GM18951 (cell line): ENCODE data around the gene GORASP1.

Source experiments
- POLR2A ChIP-seq: IDR thresholded peaks from 4 replicates; pipeline ENCODE4 v1.6.1; 2011; ENCODE audit warnings: mild to moderate bottlenecking; ENCODE audit not compliant: insufficient read length, insufficient read depth; ENCODE audit errors: extremely low read depth
- in situ Hi-C: fragments of 300-500 bp; cut with MboI; formaldehyde crosslinking; loops from one replicate; pipeline ENCODE4 v1.12.0; 2022; ENCODE audit warnings: low sequenced_read_pairs, mixed read lengths, inconsistent platforms; ENCODE audit not compliant: unreplicated experiment

GORASP1 gene

DNA sequence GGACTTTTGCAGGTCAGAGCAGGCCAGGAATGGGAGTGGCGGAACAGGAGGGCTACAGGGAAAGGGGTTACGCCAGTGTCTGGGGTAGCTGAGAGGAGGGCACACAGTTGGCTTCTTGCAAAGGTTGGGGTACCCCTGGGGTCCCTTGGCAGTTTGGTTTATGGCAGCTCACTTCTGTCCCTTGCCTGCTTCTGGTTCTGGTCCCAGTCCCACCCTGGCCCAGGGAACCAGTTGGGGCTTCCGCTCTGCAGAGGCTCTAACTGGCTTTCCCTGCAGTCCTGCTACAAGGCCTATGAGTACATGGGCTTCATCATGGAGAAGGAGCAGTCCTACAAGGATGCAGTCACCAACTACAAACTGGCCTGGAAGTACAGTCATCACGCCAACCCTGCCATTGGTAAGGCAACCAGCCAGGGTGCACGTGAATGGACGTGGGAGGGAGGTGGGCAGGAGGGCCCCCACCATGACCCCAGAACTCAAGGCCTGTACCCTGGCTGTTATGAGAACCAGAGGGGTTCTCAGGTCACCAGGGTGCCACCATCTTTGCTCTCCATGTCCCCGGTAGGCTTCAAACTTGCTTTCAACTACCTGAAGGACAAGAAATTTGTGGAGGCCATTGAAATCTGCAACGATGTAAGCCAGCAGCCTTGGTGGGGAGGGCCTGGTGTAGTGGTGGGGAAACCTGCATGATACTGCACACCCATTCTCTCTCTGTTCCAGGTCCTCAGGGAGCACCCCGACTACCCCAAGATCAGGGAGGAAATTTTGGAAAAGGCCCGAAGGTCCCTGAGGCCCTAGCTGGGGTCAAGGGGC is 30.8 kb upstream of the GORASP1 start:
- no peak for TF ChIP-seq POLR2A
- in situ Hi-C loops = no loop called here

DNA sequence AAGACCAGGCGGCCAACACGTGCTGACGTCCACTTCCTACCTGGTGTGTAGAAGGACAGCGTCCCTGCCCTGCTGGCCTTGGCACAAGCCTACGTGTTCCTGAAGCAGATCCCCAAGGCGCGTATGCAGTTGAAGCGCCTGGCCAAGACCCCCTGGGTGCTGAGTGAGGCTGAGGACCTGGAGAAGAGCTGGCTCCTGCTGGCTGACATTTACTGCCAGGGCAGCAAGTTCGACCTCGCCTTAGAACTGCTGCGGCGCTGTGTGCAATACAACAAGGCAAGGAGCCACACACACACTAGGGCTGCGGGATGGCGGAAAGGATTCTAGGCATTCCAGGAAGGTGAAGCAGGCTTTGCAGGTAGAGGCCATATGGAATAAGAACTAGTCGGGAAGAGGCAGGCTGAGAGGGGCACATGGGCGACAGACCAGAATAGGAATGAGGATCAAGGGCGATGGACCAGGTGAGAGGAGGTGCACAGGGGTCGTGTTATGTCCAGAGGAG is 30.1 kb upstream of the GORASP1 start:
- no peak for TF ChIP-seq POLR2A

DNA sequence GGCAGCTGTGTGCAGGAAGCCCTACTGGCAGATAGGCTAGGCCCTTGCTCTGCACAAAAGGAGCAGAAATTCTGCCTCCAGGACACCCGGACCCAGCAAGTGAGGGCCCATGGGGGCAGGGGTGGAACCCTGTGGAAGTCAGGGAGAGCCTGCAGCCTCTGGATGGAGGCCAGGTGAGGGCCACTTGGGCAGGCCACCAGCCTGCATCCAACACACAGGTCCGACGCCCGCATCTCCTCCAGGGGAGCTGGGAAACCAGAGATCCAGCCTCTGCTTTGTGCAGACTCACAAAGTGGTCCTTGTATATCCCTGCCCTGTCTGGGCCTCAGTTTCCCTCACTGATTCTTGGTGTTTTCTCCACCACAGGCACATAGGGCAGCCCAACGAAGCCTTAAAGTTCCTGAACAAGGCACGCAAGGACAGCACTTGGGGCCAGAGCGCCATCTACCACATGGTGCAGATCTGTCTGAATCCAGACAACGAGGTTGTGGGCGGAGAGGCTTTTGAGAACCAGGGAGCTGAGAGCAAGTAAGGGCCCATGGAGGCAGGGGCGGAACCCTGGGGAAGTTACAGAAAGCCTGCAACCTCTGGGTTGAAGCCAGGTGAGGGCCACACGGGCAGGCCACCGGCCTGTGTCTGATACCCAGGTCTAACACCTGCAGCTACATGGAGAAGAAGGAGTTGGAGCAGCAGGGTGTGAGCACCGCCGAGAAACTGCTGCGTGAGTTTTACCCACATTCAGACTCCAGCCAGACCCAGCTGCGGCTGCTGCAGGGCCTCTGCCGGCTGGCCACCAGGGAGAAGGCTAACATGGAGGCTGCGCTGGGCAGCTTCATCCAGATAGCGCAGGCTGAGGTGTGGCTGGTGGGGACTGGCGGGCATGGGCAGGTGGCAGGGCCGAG is 29.4 kb upstream of the GORASP1 start:
- no peak for TF ChIP-seq POLR2A
- in situ Hi-C loops = no loop called here

More for the DNA sequence above, 30.1 kb upstream of the GORASP1 start:
- in situ Hi-C loops = no loop called here

DNA sequence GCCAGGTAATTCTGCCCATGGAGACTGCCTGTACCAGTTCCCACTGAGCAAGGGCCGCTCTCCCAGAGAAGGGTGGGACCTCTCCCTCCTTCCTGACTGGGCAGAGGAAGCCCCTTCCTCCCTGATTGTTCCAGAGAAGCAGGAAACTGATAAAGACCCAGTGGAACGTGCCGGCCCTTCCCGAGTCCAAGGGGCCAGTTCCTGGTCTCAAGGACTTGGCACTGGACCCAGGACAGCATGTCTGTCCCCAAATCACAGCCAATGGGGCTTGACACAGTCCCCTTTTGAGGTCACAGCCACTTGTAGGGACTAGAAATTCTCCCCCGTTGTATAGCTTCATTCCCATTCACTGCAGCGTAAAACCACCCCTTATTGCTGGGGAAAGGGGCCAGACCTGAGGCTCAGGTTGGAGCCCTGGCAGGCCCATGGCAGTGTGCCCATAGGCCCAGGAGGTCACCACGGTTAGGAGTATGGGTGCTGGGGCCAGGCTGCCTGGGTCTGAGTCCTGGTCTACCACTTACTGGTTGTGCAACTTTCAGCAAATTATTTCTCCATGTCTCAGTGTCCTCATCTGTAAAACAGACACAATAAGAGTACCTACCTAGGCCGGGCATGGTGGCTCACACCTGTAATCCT is 27.9 kb upstream of the GORASP1 start:
- in situ Hi-C loops = no loop called here
- TF ChIP-seq POLR2A = no peak

DNA sequence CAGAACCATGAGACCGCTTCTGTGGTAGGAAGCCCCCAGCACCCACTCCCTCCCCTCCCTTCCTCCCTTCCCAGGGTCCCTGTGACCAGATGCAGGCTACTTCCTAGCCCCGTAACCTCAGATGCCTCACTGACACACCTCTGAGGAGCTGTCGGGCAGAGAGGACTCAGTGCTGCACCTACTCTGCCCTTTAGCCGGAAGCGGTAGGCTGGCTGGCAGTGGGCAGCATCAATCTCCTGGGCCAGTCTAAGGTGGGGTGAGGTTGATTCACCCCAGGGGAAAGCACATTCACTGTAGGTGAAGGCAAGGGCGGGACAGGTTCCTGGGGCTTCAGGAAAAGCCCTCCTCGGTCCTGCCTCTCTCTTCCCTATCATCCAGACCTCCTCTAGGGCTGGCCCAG is 26.9 kb upstream of the GORASP1 start:
- TF ChIP-seq POLR2A = no peak
- in situ Hi-C loops = no loop called here

DNA sequence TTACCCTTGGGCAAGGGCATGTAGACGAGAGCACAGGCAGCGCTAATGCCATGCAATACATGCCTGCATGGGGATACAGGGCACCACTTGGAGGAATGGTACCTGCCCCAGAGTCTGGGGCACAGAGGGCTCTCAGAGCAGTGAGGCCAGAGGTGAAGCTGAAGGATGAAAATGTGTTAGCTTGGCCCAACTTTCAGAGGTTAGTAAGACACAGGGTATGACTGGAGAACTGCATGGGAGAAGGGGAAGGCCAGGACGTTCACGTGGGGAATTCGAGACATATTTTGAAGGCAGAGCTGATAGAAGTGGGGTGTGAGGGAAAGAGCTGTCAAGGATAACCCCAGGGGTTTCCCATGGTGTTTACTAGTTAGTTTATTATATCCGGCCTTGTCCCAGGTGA is 26.4 kb upstream of the GORASP1 start:
- no peak for TF ChIP-seq POLR2A
- in situ Hi-C loops = no loop called here

DNA sequence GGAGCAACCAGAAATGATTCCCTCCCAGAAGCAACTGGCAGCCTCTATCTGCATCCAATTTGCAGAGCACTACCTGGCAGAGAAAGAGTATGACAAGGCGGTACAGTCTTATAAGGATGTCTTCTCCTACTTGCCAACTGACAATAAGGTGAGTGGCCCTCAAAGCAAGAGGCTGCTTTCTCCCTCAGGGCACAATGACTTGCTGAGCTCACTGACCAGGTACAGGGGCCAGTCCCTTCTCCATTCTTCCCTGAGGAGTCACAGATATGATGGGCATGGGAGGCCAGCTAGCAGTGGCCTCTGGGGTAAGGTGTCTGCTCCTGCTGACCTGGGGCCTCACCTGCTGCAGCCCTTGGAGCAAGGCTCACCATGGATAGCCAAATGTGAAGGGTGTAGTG is 25.7 kb upstream of the GORASP1 start:
- in situ Hi-C loops = no loop called here
- no peak for TF ChIP-seq POLR2A

DNA sequence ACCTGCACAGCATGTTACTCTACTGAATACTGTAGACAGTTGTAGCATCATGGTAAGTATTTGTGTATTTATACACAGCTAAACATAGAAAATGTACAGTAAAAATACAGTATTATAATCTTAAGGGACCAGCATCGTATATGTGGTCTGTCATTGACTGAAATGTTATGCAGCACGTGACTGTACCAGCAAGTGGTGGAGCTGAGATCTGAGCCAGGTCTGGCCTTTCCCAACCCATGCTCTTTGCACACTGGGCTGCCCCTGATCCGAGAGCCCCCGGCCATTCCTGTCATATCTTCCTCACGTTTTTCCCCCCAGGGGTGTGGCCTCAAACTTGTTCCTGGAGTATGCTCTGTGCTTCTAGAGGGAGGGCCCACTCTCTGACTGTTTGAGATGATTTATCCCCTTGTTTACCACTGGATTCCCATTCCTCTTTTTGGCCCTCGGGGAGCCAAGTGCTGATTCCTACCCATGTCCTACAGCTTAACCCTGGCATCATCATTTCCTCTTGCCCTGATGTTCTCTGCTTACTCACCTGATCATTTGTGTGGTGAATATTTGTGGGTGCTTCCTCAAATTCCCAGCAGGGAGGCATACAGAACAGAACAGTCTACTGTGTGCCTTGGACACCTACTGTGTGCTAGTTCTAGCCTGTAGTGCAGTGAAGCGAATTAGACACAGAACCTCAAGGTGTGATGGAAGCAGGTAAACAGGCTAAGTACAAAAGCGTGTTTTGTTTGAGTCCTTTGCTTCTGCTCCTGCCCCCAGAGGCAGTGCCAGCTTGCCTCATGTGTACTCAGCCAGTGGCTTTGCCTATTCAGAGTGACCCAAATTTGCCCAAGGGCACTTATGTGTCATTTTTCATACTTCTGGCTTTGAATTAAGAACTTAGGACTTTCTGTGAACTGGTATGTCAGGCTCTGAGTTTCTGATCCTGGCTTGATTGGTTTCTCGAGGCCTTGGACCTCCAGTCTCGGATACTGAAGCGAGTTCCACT is 25.0 kb upstream of the GORASP1 start:
- in situ Hi-C loops = no loop called here
- no peak for TF ChIP-seq POLR2A

DNA sequence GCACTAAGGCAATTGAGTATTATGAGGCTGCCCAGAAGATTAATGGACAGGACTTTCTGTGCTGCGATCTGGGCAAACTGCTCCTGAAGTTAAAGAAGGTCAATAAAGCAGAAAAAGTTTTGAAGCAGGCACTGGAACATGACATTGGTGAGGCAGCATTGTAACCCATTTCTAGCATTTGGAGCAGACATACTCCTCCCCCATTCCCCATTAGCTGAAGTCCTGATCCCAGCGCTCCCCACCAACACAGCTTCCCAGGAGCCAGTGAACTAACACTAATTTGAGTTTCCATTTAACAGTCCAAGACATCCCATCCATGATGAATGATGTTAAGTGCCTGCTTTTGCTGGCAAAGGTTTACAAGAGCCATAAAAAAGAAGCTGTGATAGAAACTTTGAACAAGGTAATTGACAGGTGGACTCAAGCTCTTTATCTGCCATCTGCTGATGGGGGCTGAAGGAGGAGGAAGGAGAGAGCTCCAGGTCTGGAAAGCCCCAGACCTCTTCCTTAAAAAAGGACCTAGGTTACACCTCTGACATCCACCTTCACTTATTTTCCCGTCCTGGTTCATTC is 23.4 kb upstream of the GORASP1 start:
- in situ Hi-C loops = no loop called here

DNA sequence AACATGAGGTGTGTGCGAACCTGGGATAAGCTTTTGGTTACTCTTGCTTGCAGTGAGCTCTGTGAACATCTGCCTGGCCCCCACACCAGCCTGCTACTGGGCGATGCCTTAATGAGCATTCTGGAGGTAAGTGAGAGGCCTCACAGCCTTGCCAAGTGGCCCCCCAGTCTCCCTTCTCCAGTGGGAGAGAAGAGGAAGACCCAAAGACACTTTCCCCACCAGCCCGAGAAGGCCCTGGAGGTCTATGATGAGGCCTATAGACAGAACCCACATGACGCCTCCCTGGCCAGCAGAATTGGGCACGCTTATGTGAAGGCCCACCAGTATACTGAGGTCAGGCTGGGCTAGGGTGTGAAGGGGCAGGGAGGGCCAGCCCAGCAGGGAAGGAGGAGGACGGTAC is 22.6 kb upstream of the GORASP1 start:
- TF ChIP-seq POLR2A = no peak
- in situ Hi-C loops = no loop called here

More for the DNA sequence above, 23.4 kb upstream of the GORASP1 start:
- TF ChIP-seq POLR2A = no peak

DNA sequence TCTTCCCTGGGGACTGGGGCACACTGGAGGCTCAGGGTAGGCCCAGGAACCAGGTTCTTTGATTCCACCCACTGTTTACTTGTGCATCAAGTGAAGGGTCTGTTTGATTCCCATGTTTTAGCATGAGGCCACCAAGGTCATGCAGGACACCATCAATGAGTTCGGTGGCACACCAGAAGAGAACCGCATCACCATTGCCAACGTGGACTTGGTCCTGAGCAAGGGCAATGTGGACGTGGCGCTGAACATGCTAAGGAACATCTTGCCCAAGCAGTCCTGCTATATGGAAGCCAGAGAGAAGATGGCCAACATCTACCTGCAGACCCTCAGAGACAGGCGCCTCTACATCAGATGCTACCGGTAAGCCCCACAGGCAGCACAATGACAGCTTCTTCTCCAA is 21.5 kb upstream of the GORASP1 start:
- TF ChIP-seq POLR2A = no peak
- in situ Hi-C loops = no loop called here

DNA sequence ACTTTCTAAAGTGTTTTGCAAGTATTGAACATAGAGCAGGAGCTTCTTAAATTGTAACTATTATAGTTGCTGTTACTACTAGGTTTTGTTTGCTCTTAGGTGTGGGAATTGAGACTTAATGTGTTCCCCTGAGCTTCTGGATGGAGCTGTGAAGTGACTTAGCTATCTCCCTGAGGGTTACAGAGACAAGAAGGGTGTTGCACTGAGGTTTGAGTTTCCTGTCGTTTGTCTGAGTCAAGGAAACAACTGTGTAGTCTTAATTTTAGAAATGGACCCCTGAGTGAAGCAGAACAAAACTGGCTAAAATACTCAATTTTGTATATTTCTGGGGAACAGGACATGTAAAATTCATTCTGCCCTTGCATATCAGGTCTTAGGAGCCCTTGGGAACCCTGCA is 20.5 kb upstream of the GORASP1 start:
- no peak for TF ChIP-seq POLR2A
- in situ Hi-C loops = no loop called here

DNA sequence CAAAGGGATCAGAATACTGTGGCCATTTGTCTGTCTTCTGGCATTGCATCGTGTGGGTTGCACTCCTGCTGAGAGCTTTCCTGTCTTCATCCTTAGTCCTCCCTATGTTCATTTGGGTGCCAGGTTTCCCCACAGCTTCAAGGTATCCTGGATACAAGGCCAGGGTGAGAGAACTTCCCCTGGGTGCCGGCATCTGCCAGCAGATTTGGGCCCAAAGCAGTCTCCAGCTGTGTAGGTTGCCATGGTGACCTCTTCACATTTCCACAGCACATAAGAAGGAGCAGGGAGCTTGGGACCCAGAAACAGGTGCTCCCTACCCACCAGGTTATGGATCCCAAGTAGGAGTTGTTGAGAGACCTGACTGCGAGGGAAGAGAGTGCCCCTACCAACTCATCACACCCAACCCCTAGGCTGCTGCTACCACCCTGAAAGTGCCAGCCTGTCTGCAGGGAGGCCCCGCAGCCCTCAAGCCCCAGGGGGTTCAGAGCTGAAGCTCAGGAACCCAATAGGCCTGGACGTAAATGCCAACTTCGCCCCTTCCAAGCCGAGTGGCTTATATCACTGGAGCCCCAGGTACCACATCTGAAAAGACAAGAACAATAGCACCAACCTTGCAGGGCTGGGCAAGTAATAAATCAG is 20.0 kb upstream of the GORASP1 start:
- in situ Hi-C loops = no loop called here
- no peak for TF ChIP-seq POLR2A
